ENCODE data around the gene UNC13C. TPM values are rescaled to one million over a fixed set of nuclear protein-coding genes. Genes with fewer than 3 reads are reported as not detected.

Gene UNC13C
- polyA plus RNA-seq, 1 donor from 2014 or later = 4.0 TPM

GRCh38 chr15:54280726-54281125 lies 302.5 kb downstream of the UNC13C start:
- Histone ChIP-seq H3K9ac (ENCODE audit: low read length) (no peak overlapping the region), H3K4me2 (ENCODE audit: low read length) (no peak overlapping the region), H4K20me1 (ENCODE audit: insufficient read depth) (no peaks in the 10 kb centered on the region), H3K79me2 (replicated peaks; ENCODE audit: insufficient read depth, low read length) (no peaks in the 10 kb centered on the region), H3K4me3 (ENCODE audit: low read length) (no peak overlapping the region), H3K36me3 (ENCODE audit: insufficient read depth, low read length) (no peaks in the 10 kb centered on the region), H3K9me2 (ENCODE audit: insufficient read depth, low read length) (no peaks in the 10 kb centered on the region), H3K27ac (ENCODE audit: low read length) (no peak overlapping the region), H3F3A (ENCODE audit: insufficient read depth, low read length, poor library complexity, severe bottlenecking) (no peaks in the 10 kb centered on the region), H3K27me3 (ENCODE audit: insufficient read depth, low read depth, low read length) (no peaks in the 10 kb centered on the region), H3K9me3 (ENCODE audit: low read length) (no peaks in the 10 kb centered on the region), H2AFZ (ENCODE audit: low read depth, low read length) (no peak overlapping the region)
- TF ChIP-seq EZH2 (IDR thresholded peaks at IDR 0.05; ENCODE audit: borderline replicate concordance, insufficient read depth, low read length, poor library complexity, severe bottlenecking) (no peak), POLR2AphosphoS5 (IDR thresholded peaks at IDR 0.05) (no peak), SMC3 (conservative IDR thresholded peaks at IDR 0.05; ENCODE audit: poor library complexity) (no peak), TAF1 (IDR thresholded peaks at IDR 0.05; ENCODE audit: low read depth) (no peak), REST (IDR thresholded peaks at IDR 0.05; ENCODE audit: borderline replicate concordance) (no peak), MXI1 (conservative IDR thresholded peaks at IDR 0.05; ENCODE audit: poor library complexity, severe bottlenecking) (no peak), RAD21 (conservative IDR thresholded peaks at IDR 0.05) (no peak), EP300 (conservative IDR thresholded peaks at IDR 0.05; ENCODE audit: poor library complexity, severe bottlenecking) (no peak), CTCF (IDR thresholded peaks at IDR 0.05; ENCODE audit: poor library complexity, severe bottlenecking) (no peak)

- no peaks in the 10 kb centered on the region for H4K20me1 ChIP-seq (ENCODE audit: insufficient read depth)
- H3K9me2 ChIP-seq (ENCODE audit: insufficient read depth, low read length) = no peaks in the 10 kb centered on the region
- H2AFZ ChIP-seq (ENCODE audit: low read depth, low read length) = no peak overlapping the region
- no peak overlapping the region for H3K27ac ChIP-seq (ENCODE audit: low read length)
- H3K9me3 ChIP-seq (ENCODE audit: low read length) = no peaks in the 10 kb centered on the region
- H3K9ac ChIP-seq (ENCODE audit: low read length) = no peak overlapping the region
- no peaks in the 10 kb centered on the region for H3F3A ChIP-seq (ENCODE audit: insufficient read depth, low read length, poor library complexity, severe bottlenecking)
- H3K4me2 ChIP-seq (ENCODE audit: low read length) = no peak overlapping the region
- H3K4me3 ChIP-seq (ENCODE audit: low read length) = no peak overlapping the region
- no peaks in the 10 kb centered on the region for H3K27me3 ChIP-seq (ENCODE audit: insufficient read depth, low read depth, low read length)
- no peak for TF ChIP-seq EP300 (conservative IDR thresholded peaks at IDR 0.05; ENCODE audit: poor library complexity, severe bottlenecking)
- no peak for TF ChIP-seq RAD21 (conservative IDR thresholded peaks at IDR 0.05)
- TF ChIP-seq POLR2AphosphoS5 (IDR thresholded peaks at IDR 0.05) = no peak
- TF ChIP-seq TAF1 (IDR thresholded peaks at IDR 0.05; ENCODE audit: low read depth) = no peak
- no peak for TF ChIP-seq MXI1 (conservative IDR thresholded peaks at IDR 0.05; ENCODE audit: poor library complexity, severe bottlenecking)
- no peak for TF ChIP-seq CTCF (IDR thresholded peaks at IDR 0.05; ENCODE audit: poor library complexity, severe bottlenecking)
- TF ChIP-seq REST (IDR thresholded peaks at IDR 0.05; ENCODE audit: borderline replicate concordance) = no peak
- TF ChIP-seq EZH2 (IDR thresholded peaks at IDR 0.05; ENCODE audit: borderline replicate concordance, insufficient read depth, low read length, poor library complexity, severe bottlenecking) = no peak
- TF ChIP-seq SMC3 (conservative IDR thresholded peaks at IDR 0.05; ENCODE audit: poor library complexity) = no peak
- no peaks in the 10 kb centered on the region for H3K36me3 ChIP-seq (ENCODE audit: insufficient read depth, low read length)
- H3K79me2 ChIP-seq (replicated peaks; ENCODE audit: insufficient read depth, low read length) = no peaks in the 10 kb centered on the region
These were observed 304.1 kb downstream of the UNC13C start for GRCh38 chr15:54282228-54282836.

All from neural cell (in vitro differentiated cells).